GM23338 (cell line): ENCODE results near the gene MAPK7.

Source experiments
- EZH2 ChIP-seq: fragments of 200-600 bp; sonication (generic); IDR thresholded peaks from one replicate; pipeline ENCODE4 v1.8.0; 2017; ENCODE audit warnings: antibody characterized with exemption, mild to moderate bottlenecking, low read depth; ENCODE audit not compliant: unreplicated experiment
- EZH2phosphoT487 ChIP-seq: fragments of 200-600 bp; sonication (generic); IDR thresholded peaks from one replicate; pipeline ENCODE4 v1.8.1; 2018; ENCODE audit warnings: antibody characterized with exemption; ENCODE audit not compliant: unreplicated experiment

- TF ChIP-seq EZH2 = no peak
- no peak for TF ChIP-seq EZH2phosphoT487
These were observed 46.9 kb downstream of the MAPK7 start for GRCh38 chr17:19424934-19425868.
